SKM-1 treated with dmso at 0.1 percent for 144 hours (cell line): ENCODE data around the gene KCNQ1.

Source experiments
- DNase-seq: peaks from one replicate; lab custom pipeline; 2025; ENCODE audit not compliant: unreplicated experiment; lab: John Stamatoyannopoulos, UW

KCNQ1 gene

DNA sequence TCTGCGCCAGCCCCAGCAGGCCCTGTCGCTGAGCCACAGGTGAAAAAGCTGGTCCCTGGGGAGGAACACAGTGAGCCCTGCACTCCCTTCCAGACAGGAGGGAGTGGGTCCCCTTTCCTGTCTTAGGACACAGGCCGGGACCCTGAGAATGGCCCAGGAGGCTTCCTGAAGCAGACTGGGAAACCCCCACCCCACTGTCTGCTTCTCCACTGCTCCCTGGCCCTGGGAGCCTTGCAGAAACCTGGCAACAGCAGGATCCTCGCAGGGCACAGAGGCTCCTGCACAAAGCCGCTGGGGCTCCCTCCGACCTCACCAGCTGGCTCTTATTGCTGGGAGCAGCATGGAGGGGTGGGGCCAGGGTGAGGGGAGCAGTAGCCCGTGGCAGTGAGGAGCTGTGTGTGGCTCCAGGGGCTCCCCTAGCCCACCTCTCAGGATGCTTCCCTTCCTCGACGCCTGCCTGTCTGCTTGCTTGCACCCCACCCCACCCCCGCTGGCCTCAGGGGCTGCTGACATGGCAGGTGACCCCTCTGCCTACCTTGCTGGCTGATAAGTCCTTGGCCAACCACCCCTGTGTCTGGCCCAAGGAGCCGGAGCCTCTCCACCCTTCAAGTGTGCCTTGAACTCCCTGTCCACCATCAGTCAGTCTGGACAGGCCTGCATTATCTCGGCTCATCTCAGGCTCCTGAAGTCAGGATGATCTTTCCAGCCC is 327.1 kb downstream of the KCNQ1 start:
- DNase-seq, result no peak

DNA sequence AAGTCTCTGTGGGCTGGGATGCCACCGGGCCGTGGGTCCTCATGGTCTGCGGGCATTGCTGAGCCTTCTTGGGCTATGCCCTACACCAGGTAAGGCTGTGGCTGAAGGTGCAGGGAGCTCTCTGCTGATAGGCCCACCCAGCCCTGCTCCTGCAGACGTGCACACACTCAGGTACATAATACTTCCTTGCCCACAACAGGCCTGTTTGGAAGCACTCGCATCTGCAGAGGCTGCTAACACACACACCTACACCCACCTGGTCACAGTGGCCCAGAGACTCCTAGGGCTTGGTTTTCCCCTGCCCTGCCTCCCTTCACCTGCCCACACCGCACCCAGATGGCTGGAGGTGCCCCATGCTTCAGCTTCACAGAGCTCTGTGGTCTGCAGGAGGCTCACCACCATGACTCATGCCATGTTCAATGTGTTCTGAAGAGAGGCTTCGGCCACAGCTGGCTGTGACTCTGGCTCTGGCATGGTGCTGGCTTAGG is 327.8 kb downstream of the KCNQ1 start:
- DNase-seq, result no peak

DNA sequence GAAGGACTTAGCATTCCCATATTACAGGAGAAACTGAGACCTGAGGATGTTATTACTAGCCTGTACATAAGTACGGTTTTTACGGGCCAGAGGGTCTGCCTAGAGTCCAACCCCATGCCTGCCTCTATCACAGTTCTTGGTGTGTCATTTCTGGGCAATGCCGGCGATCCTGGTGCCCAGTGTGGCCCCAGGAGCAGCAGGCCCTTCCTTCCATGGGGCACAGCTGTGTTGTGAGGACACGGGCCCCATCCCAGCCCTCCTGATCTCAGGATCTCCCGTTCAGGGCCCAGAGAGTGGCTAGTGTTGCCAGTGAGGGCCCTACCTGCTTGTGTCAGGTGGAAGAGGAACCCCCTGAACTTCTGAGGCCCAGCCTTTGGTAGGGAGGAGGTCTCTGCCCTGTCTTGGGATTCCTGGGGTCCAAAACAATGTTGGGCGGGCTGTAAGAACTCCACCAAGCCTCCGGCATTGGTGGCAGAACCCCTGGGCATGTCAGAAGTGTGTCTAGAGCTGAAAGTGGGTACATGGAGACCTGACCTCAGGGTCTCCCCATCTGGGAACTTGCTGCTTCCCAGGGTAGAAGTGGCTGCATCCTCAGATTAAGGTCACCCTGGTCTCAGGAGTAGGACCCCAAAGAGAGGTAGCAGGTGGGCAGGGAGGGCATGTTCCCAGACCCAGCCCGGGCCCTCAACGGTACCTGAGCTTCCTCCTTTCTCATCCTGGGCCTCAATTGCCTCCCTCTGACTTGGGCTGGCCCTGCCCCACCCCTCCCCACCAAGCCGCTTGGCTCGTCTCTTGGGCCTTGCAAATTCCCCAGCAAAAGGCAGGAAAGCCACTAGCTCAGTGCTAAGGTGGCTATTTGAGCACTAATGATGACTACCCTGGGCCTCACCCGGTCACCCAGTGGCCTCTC is 329.6 kb downstream of the KCNQ1 start:
- no peak for DNase-seq

DNA sequence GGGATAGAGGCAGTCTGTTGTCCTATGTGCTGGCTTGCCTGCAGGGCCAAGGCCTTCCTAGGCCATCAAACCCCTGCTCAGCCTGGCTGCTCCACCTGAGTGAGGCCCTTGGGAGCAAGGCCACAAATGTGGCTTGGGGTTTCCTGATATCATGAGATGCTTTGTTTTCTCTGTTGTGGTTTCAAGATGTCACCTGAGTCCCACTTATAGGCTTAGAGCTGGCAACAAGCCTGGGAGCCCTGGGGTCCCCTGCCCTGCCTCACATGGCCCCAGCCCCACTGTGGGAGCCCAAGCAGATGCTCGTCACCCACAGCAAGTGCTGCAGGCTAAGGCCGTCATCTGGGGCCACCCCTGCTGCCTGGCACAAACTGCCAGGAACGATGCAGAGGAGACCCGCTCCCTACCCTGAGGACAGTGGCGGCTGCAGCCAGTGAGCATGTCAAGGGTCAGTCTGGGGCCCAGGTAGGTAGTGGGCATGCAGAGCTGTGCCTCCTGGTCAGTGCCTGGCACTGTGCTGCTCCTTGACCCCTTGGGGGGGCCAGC is 330.3 kb downstream of the KCNQ1 start:
- DNase-seq, result no peak

DNA sequence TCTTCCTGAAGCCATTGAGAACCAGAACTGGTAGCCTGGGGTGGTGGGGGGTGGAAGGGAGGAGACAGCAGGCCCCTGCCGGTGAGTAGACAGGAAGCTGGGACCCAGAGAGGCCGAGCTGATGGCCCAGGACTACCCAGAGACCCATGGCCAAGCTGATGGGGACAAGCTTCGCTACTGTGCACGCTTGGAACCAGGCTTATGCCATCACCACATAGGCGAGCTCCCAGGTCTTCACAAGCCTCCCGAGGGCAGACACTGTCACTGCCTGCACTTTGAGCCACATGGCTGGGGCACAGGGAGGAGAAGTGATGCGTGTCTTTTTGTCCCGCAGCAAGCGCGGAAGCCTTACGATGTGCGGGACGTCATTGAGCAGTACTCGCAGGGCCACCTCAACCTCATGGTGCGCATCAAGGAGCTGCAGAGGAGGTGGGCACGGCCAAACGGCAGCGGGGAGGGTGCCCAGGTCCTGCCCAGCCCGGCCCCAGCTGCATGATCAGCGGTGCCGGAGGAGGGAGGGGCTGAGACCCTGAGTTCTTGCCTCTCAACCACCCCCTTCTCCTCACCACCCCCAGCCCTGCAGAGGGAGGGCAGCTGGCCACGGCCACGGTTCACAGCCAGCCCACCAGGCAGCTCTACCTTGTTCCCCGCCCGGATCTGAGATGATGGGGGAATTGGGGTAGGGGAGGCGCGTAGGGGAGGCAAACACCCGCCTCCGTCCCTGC is 331.0 kb downstream of the KCNQ1 start:
- no peak for DNase-seq

DNA sequence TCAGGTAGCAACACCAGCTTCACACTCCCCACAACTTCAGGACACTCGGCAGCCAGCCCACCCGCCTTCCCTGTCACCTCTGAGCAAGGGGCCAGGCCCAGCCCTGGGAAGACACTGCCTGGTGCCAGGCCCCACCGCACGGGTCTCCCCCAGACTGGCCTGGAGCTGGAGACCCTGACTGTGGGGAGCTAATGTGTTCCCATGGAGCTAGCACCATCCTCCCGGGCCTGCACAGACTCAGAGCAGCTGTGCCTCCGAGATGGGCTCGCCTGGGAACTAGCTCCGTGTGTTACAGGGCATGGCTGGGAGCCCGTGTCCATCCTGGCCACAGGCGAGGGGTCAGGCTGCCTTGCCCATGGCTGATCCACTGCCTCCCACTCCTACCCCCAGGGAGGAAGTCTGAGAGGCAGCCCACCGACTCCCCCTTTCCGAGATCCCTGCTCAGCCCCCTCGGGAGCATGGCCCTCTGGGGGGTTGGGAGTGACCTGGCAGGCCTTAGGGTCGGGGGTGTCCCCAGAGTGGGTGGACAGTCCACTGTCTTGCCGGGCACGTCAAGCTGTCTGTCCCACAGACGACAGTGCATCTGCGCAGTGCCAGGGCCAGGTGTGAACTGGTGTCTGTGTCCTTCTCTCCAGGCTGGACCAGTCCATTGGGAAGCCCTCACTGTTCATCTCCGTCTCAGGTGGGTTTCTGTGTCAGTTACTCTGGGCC is 331.7 kb downstream of the KCNQ1 start:
- DNase-seq, result no peak

DNA sequence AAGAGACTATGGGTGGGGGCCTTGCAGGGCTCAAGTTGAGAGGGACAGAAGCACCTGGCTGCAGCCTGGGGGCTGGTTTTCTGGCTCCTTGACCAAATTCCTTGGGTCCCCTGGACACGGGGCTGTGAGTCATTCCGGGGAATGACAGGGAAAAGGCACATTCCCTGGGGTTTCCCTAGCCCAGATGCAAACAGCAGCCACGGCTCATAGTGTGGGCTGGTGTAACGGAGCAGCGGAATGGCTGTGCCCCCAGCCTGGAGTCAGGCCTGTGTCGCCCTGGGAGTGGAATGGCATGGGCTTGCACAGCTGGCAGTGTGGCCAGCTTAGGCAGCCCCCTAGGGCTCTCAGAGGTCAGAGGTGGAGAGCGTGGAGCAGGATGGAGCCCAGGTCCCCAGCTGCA is 332.6 kb downstream of the KCNQ1 start:
- DNase-seq, result no peak

DNA sequence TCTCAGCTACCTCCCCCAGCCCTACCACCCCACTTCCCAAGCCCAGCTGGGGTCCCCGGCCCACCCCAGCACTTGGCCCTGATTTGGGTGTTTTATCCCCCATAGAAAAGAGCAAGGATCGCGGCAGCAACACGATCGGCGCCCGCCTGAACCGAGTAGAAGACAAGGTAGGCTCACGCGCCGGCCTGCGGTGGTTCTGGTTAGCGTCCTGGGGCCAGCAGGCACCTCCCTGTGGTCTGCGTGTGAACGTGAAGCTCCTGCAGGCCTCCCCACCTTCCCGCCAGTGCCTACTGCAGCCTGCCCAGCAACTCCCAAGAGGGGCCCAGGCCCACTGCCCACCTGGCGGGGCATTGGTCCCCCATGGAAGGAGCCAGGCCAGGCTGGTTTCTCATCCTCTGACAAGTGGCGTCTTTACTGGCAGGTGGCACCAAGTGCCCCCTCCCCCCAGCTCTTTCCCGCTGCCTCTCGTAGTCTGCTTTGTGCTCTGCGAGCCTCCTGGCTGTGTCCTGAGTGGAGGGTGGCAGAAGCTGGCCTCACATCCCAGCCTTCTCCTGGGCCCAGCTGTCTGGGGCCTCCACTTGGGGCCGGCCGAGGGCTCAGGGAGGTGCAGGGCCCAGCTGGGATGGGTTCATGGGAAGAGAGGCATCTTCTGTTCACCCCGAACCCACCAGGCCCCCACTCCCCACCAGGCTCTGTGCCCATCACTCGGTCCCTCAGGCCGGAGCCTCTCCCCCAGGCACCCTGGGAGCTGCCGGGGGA is 333.2 kb downstream of the KCNQ1 start:
- no peak for DNase-seq

DNA sequence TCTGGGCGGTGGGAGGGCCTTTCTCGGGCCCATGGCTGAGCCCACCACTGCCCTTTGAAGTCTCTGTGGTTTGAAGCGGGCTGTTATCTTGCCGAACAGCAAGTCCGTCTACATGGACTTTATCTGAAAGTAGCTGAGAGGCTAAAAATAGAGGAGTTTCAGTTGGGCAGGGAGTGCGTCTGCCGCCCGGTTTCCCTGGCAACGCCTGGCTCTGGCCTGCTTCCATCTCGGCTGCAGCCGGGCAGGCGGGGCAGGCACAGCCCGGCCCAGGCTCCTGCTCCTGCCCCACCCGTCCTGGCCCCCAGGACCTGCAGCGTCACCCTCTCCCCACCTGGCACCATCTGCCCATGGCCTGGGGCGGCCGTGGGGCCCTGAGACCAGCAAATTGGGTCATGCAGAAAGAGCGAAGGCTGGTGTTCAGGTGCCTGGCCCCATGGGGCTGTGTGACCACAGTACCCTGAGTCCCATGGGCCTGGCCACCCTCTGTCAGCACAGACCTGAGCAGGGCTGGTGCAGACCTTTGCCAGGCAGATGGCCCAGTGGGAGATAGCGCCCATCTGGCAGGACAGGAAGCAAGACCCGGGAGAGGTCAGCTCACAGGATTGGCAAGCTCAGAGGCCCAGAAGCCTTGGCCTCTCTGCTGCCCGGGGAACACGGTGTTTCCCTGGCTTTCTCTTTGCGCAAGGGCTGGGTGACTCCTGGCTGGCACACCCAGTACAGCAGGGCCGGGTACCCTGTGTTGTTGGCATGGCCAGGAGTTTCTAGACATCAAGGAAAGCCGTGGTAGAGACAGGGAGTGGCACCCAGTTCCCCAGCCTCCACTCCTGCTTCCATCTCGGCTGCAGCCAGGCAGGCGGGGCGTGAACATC is 334.1 kb downstream of the KCNQ1 start:
- DNase-seq, result no peak

DNA sequence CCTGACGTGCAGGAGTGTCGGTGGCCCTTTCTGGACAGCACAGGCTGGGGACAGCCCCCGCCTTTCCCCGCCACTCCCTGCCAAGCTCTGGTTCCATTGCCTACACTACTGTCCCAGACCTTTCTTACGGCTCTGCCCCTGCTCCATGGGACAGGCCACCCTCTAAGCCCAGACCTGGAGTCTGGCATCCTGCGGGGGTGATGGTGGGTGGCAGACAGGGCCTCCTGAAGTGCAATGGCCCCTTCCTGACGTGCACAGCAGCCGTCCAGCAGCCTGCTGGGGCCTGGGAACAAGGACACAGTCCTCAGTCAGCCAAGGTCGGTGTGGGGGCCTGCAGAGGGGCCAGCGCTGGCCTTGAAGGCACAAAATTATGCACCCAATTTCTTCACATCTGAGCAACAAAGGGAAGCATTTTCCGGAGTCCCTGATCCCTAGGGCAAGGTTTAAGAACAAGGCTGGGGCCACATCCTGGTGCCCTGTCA is 334.7 kb downstream of the KCNQ1 start:
- DNase-seq, result no peak

DNA sequence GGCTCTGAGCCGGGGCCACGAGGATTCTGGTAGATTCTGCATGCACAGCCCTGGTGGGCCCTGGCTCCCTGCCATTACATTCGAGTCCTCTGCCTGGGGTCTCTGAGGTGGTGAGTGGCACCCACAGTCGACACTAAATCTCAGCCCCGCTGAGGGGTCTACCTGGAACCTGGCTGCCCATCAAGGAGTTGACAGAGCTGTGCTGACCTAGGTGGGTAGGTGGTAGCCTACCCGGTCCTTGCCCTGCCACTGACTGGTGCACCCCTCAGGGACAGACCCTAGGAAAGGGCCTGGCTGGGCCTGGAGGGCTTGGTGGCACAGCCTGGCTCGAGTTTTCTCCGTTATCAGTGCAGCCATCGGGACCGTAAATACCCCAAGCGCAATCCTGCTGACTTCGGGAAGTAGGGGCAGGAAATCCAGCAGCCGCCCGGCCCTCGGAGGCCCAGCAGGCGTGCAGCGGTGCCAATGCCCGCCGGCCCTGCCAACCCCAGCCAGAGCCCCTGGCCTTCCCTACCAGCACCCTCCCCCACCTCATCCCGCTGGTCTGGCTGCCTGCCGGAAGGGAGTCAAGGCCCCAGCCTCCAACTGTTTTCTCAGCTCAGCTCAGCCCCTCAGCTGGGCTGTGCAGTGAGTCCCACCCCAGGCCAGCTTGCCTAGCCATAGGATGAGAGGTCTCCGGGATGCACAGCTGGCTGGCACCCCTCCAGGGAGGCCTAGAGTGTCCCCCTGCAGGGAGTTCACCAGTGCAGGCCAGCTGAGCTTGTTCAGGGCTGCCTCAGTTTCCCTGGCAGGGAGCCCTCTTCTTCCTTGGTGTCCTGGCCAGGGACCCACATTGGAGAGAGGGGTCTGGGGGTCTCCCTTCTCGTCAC is 335.4 kb downstream of the KCNQ1 start:
- no peak for DNase-seq

DNA sequence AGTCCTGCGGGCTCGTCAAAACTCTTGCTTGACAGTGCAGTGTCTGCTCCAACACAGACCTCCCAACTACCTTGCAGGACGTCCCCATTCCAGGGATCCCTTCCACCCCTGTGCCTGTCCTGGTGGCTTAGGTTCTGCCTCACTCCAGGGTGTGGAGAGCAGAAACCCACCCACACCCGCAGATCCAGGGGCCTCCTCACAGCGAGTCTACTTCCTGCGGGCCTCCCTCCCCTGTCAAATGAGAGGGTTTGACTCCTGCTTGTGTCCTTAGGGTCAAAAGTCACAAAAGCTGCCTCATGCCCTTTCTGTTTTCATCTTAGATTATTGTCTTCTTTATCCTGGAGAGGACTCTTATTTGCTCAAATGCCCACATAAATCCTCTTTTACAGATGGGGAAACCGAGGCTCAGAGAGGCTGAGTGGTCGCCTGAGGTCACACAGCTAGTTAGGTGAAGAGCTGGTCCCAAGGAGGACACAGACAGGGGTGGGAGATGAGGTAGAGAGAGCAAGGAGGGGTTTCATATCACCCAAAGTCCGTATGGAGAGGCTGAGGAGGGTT is 336.1 kb downstream of the KCNQ1 start:
- no peak for DNase-seq

DNA sequence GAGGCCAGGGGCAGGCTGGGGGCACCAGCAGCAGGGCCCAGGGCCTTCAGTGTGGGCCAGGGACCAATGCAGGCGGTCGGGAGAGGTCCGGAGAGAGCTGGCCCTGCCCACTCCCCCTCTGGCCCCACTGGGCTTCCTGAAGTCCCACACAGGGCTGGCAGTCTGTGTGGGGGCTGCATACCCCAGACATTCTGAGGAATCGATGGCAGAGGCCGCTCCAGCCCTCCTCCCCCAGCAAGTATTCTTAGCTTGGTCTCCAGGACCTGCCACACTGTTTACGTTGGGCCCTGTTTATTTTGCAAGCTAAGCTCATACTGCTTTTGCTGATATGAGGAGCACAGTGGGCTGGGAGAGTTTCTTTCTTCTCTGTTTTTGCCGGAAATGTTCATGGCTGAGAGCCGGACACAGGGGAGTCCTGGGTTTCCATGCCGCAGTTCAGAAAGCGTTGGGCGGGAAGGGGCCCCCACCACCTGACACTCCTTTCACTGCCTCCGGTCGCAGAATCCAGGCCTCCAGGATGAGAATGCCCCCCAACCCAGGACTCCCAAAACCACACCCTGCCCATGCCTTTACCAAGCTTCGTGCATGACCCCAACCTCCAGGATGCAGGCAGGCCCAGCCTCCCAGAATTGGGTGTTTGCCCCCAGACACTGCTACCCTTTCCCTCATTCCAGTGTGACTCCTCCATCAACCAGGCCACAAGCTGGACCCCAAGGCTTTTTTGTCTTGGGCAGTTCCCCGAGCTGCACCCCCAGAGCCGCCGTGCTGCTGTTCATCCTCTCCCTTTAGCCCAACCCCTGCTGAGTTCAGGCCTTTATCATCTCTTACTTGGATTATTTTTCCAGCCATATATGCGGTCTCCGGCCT is 336.8 kb downstream of the KCNQ1 start:
- DNase-seq, result no peak

DNA sequence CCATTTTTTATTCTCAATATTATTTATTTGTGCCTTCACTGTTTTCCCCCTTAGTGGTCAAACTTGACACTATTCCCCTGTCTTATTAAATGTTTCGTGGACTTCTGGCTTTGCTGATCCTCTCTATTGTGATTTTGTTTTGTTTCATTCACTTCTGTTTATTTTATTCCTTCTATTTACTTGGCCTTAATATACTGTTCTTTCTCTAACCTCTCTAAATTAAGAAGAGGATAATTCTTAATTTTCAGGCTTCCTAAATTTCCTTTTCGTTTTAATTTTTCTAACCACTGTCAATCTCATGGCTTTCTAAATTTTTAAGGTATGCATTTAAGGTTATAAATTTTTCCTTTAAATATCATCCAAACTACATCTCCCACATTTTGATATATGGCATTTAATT is 338.0 kb downstream of the KCNQ1 start:
- no peak for DNase-seq

DNA sequence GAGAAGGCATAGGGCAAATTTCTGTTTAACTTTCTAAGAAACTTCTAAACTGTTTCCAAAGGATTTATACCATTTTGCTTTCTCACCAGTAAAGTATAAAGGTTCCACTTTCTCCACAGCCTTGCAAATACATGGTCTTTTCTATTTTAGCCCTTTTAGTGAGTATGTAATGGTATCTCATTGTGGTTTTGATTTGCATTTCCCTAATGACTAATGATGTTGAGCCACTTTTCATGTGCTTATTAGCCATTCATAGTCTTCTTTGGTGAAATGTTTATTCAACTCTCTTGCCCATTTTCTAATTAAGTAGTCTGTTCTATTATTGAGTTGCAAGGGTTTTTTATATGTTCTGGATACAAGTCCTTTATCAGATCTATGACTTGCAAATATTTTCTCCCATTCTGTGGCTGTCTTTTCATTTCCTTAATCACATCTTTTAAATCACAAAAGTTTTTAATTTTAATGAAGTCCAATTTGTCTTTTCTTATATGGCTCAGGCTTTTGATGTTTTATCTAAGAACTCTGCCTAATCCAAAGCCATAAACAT is 338.8 kb downstream of the KCNQ1 start:
- no peak for DNase-seq

DNA sequence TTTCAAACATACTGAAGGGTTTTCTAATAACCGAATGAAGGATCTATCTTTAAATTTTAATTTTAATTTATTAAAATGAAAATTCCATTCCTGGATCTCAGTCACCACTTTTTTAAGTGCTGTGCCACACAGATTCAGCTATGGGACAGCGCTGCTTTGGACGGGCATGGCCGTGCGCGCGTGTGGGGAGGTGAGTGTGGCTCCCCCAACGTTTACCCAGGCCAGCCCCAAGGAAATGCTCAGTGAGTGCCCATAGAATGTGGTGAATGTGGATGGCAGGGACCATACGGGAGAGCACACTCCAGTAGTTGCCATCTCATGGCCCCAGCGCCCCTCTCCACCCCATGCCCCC is 343.0 kb downstream of the KCNQ1 start:
- no peak for DNase-seq
